NB4 (cell line): Measurements from ENCODE around the gene FNIP2.
"Not testable (repeated sequence)": the region's sequence is repeated elsewhere in the genome, so short reads cannot be mapped to it uniquely, and the experiment has no call there.

Experiments
- DNase-seq: peaks from one replicate; pipeline ENCODE4 v3.0.0; 2010; ENCODE audit warnings: low read depth
- H3K4me3 ChIP-seq: one replicate; pipeline ENCODE4 v1.5.1; 2011; ENCODE audit warnings: mild to moderate bottlenecking, low read depth, low read length, moderate library complexity
- CTCF ChIP-seq: IDR thresholded peaks from one replicate; pipeline ENCODE4 v1.5.1; 2012; ENCODE audit warnings: low read depth, low read length
- MAX ChIP-seq: IDR thresholded peaks from 2 replicates; pipeline ENCODE4 v1.6.1; 2011; ENCODE audit warnings: low read depth, low read length
- MYC ChIP-seq: IDR thresholded peaks from 2 replicates; pipeline ENCODE4 v1.6.1; 2011; ENCODE audit warnings: low read depth, low read length
- POLR2A ChIP-seq: IDR thresholded peaks from 2 replicates; pipeline ENCODE4 v1.6.1; 2011; ENCODE audit warnings: mild to moderate bottlenecking; ENCODE audit not compliant: insufficient read length; ENCODE audit errors: extremely low read depth

Gene FNIP2

GRCh38 chr4:158949099-158949498 lies 180.3 kb downstream of the FNIP2 start:
- H3K4me3 ChIP-seq, result no peak overlapping the region
- no peak for DNase-seq
- TF ChIP-seq POLR2A (no peak), MAX (no peak), MYC (no peak), CTCF (no peak)

- DNase-seq, H3K4me3 ChIP-seq: not testable (repeated sequence)
Measured at GRCh38 chr4:158952221-158952774, 183.5 kb downstream of the FNIP2 start.

GRCh38 chr4:158956345-158956744 lies 187.5 kb downstream of the FNIP2 start:
- H3K4me3 ChIP-seq, DNase-seq: not testable (repeated sequence)

DNA sequence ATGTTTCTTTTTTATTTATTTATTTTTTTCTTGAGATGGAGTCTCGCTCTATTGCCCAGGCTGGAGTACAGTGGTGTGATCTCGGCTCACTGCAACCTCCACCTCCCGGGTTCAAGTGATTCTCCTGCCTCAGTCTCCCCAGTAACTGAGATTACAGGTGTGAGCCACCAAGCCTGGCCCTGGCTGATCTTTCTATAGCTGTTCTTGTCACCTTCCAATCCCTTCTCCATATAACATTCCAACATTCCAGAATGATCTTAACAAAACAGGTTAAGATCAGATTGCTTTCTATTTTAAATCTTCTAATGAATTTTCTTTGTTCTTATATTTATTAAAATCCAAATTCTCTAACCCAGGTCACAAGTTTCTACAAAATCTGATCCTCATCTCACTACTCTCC lies 188.1 kb downstream of the FNIP2 start:
- not testable (repeated sequence) for H3K4me3 ChIP-seq, DNase-seq
